ENCODE data around the gene GNRH2. TPM values are rescaled to one million over a fixed set of nuclear protein-coding genes. Genes with fewer than 3 reads are reported as not detected.

The GNRH2 gene
- total RNA-seq, 1 experiment from 2014 or later = not detected

DNA sequence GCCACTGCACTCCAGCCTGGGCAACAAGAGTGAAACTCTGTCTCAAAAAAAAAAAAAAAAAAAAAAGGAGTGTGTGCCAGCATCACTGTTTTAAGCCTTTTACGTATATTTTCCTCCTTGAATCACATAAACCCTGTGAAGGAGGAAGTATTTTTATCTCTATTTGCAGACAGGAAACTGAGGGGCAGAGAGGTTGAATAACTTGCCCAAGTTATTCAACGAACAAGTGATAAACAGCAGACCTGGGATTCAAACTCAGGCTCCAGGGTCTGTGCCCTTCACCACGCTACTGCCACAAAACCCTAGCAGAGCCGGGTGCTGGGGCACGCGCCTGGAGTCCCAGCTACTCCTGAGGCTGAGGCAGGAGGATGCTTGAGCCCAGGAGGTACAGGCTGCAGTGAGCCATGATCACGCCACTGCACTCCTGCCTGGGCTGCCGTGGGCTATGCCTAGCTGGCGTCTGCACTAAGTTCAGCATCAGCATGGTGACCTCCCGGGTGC is 50.5 kb downstream of the GNRH2 start:
- Histone ChIP-seq H3K36me3 (replicated peaks; ENCODE audit: control insufficient read depth, insufficient read depth, low read length) (no peaks in the 10 kb centered on the region), H3K4me3 (ENCODE audit: insufficient read depth, low read depth, low read length) (no peak overlapping the region), H3K27me3 (ENCODE audit: control insufficient read depth, insufficient read depth, low read length) (peaks cover 21% of the 10 kb centered on the region)
- DNase-seq = no peak

DNA sequence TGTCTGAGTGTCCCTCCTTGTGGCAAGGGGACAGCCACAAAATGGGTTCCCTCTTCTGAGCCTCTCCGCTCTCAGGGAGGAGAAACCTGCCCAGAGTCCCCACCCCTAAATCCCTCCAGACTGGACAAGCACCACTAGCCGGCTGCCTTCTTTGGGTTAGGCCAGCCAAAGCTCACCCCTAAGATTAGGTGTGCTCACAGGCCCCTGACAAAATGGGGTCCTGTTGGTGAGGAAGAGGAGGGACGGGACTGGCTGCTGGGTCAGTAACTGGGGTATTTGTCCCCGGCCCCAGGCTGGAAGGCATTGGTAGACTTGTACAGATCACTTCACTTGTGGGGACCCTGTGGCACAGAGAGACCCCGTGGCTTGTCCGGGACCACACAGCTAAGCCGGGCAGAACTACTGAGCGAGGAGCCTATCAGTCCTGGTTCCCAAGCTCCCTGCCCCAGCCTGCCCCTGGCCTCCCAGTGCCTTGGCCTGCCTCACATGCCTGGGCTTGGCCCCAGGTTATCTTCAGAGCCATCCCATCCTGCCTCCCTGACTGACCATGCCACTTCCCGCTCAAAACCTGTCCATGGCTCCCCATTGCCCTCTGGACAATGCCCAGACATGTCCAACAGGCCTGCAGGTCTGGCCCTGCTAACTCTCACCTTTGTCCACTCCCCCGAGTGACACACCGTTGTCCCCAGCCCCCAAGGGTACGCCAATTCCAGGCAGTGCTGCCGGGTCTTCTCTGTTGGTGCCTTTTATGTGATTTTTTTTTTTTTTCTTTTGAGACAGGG is 51.6 kb downstream of the GNRH2 start:
- DNase-seq = no peak
- H3K27me3 ChIP-seq (ENCODE audit: control insufficient read depth, insufficient read depth, low read length) = peaks cover 21% of the 10 kb centered on the region
- no peak overlapping the region for H3K4me3 ChIP-seq (ENCODE audit: insufficient read depth, low read depth, low read length)
- H3K36me3 ChIP-seq (replicated peaks; ENCODE audit: control insufficient read depth, insufficient read depth, low read length) = no peaks in the 10 kb centered on the region

Other genes starting within 250 kb of the GNRH2 start
- gene CPXM1, start 243.0 kb upstream of the GNRH2 start, total RNA-seq (2014; rRNA removed; shearing (Covaris generic)) = 105 and 109 TPM in 2 replicates
- not detected in 2 replicates for gene C20orf141, start 228.6 kb upstream of the GNRH2 start, total RNA-seq (2014; rRNA removed; shearing (Covaris generic))
- gene TMEM239, start 227.3 kb upstream of the GNRH2 start, total RNA-seq (2014; rRNA removed; shearing (Covaris generic)) = not detected in 2 replicates
- gene PCED1A, start 203.0 kb upstream of the GNRH2 start, total RNA-seq (2014; rRNA removed; shearing (Covaris generic)) = 21.8 and 23.6 TPM in 2 replicates
- gene VPS16, start 202.9 kb upstream of the GNRH2 start, total RNA-seq (2014; rRNA removed; shearing (Covaris generic)) = 25.3 and 27.5 TPM in 2 replicates
- gene PTPRA, start 170.1 kb upstream of the GNRH2 start, total RNA-seq (2014; rRNA removed; shearing (Covaris generic)) = 22.1 and 36.3 TPM in 2 replicates
- 133 and 141 TPM in 2 replicates for gene MRPS26, start 2.4 kb downstream of the GNRH2 start, total RNA-seq (2014; rRNA removed; shearing (Covaris generic))
- 1.5 TPM in 1 of 2 replicates, not detected in the other for gene OXT, start 28.0 kb downstream of the GNRH2 start, total RNA-seq (2014; rRNA removed; shearing (Covaris generic))
- not detected in 2 replicates for gene AVP, start 41.1 kb downstream of the GNRH2 start, total RNA-seq (2014; rRNA removed; shearing (Covaris generic))
- gene FASTKD5, start 116.2 kb downstream of the GNRH2 start, total RNA-seq (2014; rRNA removed; shearing (Covaris generic)) = 20.4 and 22.0 TPM in 2 replicates
- 6.4 and 6.9 TPM in 2 replicates for gene UBOX5, start 116.2 kb downstream of the GNRH2 start, total RNA-seq (2014; rRNA removed; shearing (Covaris generic))
- gene LZTS3, start 129.9 kb downstream of the GNRH2 start, total RNA-seq (2014; rRNA removed; shearing (Covaris generic)) = 10.2 and 11.0 TPM in 2 replicates
- gene DDRGK1, start 161.1 kb downstream of the GNRH2 start, total RNA-seq (2014; rRNA removed; shearing (Covaris generic)) = 38.5 and 46.5 TPM in 2 replicates
- gene ITPA, start 165.9 kb downstream of the GNRH2 start, total RNA-seq (2014; rRNA removed; shearing (Covaris generic)) = 140 and 147 TPM in 2 replicates
- gene SLC4A11, start 195.6 kb downstream of the GNRH2 start, total RNA-seq (2014; rRNA removed; shearing (Covaris generic)) = 3.1 and 4.9 TPM in 2 replicates